GM15510 (cell line): Measurements from ENCODE around the gene CELF1.

ENCODE experiments used
- POLR2A ChIP-seq: IDR thresholded peaks from 3 replicates; pipeline ENCODE4 v1.6.1; 2011; ENCODE audit warnings: borderline replicate concordance; ENCODE audit not compliant: insufficient read length; ENCODE audit errors: extremely low read depth

CELF1 gene

DNA sequence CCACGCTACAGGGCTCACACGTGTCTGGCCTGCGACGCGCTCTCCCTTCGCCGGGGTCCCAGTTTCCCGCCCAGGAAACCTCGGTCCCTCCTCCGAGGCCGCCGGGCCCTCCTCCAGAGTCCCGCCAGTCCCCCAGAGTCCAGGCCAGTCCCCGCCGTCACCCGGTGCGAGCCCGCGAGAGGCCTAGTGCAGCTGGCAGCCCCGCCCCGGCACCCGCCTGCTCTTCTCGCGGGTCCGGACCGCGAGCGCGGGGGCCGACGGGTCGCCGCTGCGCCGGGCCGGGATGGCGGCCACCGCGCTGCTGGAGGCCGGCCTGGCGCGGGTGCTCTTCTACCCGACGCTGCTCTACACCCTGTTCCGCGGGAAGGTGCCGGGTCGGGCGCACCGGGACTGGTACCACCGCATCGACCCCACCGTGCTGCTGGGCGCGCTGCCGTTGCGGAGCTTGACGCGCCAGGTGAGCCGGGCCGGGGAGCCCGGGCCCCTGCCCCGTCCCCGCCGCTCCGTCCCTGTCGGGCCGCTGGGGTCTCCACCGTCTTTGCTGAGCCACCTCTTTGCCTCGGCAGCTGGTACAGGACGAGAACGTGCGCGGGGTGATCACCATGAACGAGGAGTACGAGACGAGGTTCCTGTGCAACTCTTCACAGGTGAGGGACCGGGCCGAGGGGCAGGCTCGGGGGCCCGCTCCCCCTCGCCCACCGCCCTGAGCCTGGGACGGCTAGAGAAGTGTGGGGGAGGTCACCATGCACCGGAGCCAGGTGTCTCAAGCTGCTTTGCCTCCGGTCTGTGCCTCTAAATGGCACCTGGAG lies 12.6 kb upstream of the CELF1 start, which contains the start of gene PTPMT1:
PTPMT1 (plus strand) TSS at position 260 of the 809 bp plus-strand sequence; CDS start at position 284, 24 bp downstream.
- TF ChIP-seq POLR2A = peak; percentile 93

DNA sequence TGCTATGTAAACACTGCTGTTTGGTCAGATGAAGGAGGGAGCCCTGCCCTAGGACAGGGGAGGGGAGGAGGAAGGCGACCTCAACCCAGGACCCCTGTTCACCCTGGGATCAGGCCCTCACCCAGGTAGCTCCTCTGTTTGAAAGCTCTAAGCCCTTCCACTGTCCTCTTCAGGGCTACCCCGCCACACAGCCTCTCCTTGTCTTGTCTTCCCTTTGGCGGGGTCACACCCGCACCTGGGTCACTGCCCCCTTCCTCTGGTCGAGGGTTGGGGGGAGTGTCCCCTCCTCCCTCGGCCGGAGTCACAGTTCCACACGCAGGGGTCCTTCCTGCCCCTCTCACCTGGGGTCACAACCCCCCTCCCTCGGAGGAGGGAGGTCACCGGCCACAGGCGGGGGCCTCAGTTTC lies 12.0 kb upstream of the CELF1 start:
- no peak for TF ChIP-seq POLR2A

DNA sequence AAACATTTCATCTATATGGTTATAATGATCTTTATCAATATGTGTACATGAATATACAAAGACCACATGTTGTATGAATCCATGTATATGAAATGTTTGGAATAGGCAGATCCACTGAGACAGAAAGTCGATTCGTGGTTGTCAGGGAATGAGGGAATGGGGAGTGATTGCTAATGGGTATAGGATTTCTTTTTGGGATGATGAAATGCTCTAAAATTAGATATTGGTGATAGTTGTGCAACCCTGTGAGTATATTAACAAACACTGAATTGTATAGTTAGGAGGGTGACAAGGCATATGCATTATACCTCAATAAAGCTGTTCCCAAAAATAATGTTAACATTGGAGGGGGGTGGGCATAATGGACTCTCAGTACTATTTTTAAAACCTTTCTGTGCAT lies 7.5 kb upstream of the CELF1 start:
- no peak for TF ChIP-seq POLR2A

DNA sequence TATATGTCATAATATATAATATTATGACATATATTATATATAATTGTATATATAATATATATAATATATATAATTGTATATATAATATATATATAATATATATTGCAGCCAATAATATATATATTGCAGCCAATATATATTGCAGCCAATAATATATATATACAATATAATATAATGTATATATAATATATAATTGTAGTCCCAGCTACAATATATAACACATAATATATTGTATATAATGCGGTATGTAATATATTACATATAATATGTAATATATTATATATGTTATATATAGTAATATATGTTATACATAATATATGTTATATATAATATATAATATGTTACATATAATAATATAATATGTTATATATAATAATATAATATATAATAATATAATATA lies 5.8 kb upstream of the CELF1 start:
- no peak for TF ChIP-seq POLR2A

DNA sequence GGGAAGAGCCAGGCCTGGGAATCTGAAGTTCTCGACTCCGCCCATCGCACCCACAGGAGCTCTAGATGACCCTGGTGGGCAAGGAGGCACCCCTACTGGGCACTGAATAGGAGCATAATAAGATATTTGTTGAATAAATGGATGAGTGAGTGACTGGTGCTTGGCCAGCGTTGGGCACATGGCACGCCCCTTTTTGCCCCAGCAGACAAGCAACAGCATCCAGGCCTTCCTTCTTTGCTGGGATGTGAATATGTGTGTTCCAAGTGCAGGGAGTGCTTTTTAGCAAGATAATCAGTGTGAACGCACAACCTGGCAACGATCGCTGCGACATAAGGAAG lies 443 bp upstream of the CELF1 start:
- no peak for TF ChIP-seq POLR2A

DNA sequence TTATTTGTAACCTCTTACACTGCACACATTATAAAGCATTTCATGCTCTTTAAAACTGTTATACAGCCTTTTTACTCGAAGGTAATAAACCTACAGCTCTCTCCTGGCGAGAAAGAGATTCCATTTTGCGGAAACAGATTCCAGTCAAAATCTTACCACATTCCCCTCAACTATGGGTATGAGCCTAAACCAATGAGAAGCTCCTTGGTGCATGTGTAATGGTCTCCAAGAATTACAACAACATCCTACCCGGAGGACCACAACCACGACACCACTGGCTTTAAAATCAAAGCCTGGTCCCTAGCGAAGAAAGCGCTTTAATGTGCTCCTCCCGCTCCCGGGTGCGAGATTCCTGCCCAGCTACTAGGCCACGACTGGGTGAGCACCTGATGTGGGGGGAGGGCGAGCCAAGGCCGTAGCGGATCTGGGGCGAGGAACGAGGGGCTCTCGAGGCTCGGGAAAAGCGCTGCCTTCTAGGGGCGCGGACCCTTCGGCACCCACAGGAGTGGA lies 821 bp downstream of the CELF1 start:
- no peak for TF ChIP-seq POLR2A

DNA sequence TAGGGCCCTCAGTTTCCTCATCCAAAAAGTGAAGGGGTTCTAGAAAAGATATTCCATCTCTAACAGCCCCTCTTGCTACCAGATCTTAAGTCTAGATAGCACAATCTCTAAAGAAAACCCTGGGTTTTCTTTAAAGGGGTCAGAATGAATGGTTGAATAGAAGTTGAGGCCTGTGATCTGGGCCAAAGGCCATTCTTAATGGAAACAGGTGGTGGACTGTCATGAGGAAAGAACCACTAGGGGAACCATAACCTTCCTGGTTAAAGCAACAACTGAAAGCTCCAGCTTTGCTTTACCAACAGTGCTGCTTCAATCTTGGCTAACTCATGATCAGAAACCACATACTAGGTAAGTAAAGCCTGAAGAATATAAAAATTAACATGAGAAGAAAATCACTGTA lies 1.8 kb downstream of the CELF1 start:
- TF ChIP-seq POLR2A = no peak

DNA sequence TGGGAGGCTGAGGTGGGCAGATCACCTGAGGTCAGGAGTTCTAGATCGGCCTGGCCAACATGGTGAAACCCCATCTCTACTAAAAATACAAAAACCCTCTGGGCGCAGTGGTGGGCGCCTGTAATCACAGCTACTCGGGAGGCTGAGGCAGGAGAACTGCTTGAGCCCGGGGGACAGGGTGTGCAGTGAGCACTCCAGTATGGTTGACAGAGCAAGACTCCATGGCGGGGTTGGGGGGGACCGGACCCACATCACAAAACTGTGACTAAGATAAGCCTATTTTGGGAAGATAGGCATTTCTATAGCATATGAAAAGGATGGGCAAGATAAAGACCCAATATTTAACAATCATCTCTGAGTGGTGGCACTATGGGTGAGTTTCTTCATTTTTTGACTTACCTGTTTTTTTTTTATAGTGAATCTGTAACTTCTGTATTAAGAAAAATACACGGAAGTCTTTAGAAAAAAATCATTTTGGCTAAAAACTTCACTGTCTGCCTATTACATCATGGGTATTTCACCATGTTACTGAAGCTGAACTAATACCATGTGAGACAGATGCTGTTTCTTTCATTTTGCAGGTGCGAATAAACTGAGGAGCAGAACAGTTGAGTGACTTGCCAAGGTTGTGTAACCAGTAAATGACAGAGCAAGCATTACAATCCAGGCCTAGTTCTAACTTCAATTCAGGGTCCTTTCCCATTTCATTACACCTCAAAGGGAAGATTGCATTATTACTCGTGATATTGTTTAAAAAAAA lies 2.5 kb downstream of the CELF1 start:
- TF ChIP-seq POLR2A = no peak

DNA sequence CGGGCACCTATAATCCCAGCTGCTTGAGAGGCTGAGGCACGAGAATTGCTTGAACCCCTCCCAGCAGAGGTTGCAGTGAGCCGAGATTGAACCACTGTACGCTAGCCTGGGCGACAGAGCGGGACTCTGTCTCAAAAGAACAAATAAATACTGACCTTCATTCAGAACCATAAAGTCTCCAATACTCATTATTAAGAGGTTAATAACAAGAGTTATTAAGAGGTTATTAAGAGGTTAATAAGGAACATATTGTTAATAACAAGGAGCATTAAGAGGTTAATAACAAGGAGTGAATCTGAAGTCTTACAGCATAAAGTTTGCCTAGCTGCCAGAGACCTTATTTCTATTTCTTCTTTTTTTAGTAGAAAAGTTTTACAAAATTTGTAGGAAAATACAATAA lies 7.6 kb downstream of the CELF1 start:
- TF ChIP-seq POLR2A = no peak

DNA sequence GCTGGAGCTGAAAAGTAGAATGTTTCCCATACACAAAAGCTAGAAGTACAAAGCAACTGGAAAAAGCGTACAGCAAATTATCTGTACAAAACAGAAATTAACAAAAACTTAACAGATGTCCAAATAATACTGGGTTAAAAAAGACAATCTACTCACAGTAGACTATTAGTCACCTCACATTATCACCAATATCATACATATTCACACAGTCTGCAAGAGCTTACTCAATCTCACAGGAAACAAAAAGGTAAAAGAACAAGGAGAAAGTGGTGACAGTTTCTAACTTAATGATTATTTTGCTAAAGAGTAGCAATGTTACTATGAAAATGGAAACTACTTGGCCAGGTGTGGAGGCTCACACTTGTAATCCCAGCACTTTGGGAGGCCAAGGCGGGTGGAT lies 11.9 kb downstream of the CELF1 start:
- no peak for TF ChIP-seq POLR2A

DNA sequence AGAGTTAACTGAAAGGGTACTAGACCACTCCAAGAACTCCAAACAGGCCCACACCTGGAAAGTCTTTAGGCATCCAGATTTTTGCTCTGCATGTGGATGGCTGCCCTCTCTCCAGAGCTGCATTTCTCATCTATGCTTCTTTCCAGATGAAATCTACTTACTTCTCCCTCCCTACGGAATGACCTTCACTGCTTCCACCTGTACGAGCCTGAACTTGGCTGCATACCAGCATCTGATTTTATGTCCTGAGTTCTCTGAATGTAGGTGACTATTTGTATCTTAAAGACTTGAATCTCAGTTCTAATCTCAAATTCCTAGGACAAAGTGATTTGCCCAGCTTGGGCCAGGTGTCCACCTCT lies 13.3 kb downstream of the CELF1 start:
- TF ChIP-seq POLR2A = no peak

DNA sequence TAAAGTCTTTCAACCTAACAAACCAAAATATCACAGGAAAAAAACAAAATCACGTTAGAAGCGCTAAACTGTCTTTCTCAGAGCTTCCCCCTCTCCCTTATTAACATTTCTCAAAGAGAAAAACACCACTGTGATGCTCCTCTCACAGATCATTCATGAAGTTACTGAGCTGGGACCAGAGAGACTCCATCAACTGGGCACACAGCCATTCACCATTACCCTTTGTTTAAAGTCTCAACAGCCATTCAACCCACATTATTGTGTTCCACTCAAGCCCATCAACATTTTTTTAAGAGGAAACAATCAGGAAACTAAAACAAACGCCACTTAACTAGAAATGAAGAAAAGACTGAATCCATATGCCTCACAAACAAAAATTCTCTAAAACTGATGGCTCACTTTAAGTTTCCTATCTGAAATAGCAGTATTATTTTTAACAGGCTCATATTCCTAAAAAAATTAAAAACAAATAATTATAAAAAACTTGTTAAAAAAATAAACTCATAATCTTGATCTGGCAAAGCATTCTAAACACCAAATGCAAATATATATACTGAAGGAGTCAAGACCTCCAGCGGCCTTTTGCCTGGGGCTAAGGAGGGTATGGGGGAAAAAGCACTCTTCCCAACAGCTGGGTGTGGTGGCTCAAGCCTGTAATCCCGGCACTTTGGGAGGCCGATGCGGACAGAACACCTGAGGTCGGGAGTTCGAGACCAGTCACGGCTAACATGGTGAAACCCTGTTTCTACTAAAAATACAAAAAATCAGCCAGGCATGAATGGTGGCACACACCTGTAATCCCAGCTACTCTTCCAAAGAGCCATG lies 14.0 kb downstream of the CELF1 start:
- no peak for TF ChIP-seq POLR2A

DNA sequence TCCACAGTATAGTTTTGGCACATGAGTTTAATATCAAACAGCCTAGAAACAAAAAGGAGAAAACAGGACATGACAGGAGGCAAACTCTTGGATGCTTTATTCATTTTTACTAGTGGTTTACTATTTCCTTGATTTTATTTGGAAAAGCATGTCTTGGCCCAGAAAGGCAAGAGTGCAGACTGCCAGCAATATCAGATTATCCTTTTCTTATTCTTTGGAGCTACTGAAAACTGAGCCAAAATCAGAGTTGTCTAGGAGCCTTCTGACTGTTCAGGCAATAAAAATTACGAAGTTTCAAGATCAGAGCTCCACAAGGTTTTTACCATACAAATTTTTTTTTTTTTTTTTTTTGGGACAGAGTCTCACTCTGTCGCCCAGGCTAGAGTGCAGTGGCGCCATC lies 16.0 kb downstream of the CELF1 start:
- no peak for TF ChIP-seq POLR2A

DNA sequence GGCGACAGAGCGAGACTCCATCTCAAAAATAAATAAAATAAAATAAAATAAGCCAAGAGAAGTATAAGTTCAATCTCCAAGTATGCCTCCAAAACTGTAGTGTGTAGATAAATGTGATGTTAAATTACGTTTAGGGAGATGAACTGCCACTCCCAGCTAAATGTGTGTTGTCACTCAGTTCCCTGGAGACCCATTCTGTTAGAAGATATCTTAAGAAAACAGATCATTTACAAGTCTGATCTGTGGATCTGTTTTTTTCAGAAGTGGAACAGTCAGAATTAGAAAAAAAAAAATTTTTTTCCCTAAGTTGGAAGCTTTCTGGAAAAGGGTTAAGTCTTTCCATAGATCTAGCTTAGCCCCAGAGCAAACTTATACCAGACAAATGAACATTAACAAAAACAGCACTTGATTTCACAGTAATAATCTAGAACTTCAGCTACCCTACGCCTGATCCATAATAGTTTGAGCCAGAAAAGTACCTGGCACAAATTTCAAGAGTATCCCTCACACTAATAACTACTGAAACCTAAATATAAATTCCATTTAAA lies 18.2 kb downstream of the CELF1 start:
- TF ChIP-seq POLR2A = no peak

DNA sequence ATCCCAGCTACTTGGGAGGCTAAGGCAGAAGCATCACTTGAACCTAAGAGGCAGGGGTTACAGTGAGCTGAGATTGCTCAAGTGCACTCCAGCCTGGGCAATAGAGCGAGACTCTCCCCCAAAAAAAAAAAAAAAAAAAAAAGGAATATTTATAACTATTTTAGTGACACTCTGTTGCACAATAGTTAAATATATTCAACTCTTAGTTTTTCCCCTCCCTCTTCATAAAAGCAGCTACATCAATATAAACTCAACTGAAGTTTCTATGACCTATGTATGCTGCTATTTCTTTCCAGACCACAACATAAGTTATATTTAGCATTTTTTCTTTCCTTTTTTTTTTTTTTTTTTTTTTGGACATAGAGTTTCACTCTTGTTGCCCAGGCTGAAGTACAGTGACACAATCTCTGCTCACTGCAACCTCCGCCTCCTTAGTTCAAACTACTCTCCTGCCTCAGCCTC lies 19.2 kb downstream of the CELF1 start:
- TF ChIP-seq POLR2A = no peak
